T-helper 17 cell (primary cell): Measurements from ENCODE around the gene ZBTB18. TPM values are rescaled to one million over a fixed set of nuclear protein-coding genes. Genes with fewer than 3 reads are reported as not detected.

Source experiments
- ATAC-seq: fragments of 150-1000 bp; cut with Tn5 transposase; 2 replicates; pipeline ENCODE4 v1.10.0; 2021; ENCODE audit warnings: mild to moderate bottlenecking, moderate library complexity
- DNase-seq, 3 donors: peaks; one replicate each; pipeline versions ENCODE4 v3.0.0 to v3.0.0-alpha.2; 2020 to 2021
- H3K9me3 ChIP-seq: one replicate; pipeline ENCODE4 v1.7.0; 2013; ENCODE audit warnings: low read length, mild to moderate bottlenecking; ENCODE audit not compliant: control insufficient read depth, poor library complexity, severe bottlenecking
- H3K27ac Mint-ChIP-seq: one replicate; pipeline ENCODE4 v1.8.0; 2022; ENCODE audit warnings: mild to moderate bottlenecking, moderate library complexity, mixed read lengths
- H3K27me3 Mint-ChIP-seq: one replicate; pipeline ENCODE4 v1.8.0; 2022; ENCODE audit warnings: mixed read lengths
- H3K36me3 Mint-ChIP-seq: one replicate; pipeline ENCODE4 v1.8.0; 2022; ENCODE audit warnings: low read depth, mixed read lengths
- H3K4me1 Mint-ChIP-seq: one replicate; pipeline ENCODE4 v1.8.0; 2022; ENCODE audit warnings: mild to moderate bottlenecking, mixed read lengths
- H3K4me3 Mint-ChIP-seq: one replicate; pipeline ENCODE4 v1.8.0; 2022; ENCODE audit warnings: mild to moderate bottlenecking, moderate library complexity, mixed read lengths
- total RNA-seq, 4 donors: library from RNA in 2 of 4; stranded (reverse) in 2 of 4; gene quantifications; one replicate each; pipeline ENCODE4 v1.2.3 and lab custom pipeline; 2022 to 2026

Gene ZBTB18
- total RNA-seq, 2 donors from 2014 or later, result 26.3 to 29.1 TPM

DNA sequence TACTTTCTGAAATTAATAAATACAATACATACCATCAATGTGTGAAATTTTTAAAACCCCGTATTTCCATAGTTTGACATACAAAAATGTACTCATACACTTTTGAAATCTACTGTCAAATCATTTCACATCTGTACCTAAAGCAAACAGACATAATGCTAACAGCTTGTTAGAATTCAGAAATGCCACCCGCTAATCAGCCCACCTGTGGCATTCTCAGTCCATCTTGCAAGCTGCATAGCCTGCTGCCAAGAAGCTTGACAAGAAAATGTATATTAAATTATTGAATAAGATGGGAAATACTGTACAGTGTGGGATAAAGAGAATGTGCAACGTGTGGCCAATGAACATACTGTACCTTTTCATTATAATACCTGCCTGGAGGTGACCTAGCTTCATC is 55.1 kb downstream of the ZBTB18 start:
- H3K36me3 Mint-ChIP-seq, result peaks cover 4% of the 10 kb centered on the region
- no peak overlapping the region for H3K4me3 Mint-ChIP-seq

More for the DNA sequence above, 55.1 kb downstream of the ZBTB18 start:
- Mint-ChIP-seq H3K4me1 (peaks cover 2% of the 10 kb centered on the region), H3K27ac (no peak overlapping the region), H3K27me3 (peaks cover 80% of the 10 kb centered on the region)
- no peaks in the 10 kb centered on the region for H3K9me3 ChIP-seq
- ATAC-seq (no peak), DNase-seq (no peak)

Other genes starting within 250 kb of the ZBTB18 start
- 100 to 1,000 TPM in 1 of 2 donors, 10 to 100 TPM in 1; 96.0 to 103 TPM for gene AKT3, start 201.0 kb upstream of the ZBTB18 start, total RNA-seq